HFF-Myc (cell line): Measurements from ENCODE around the gene PPP2R5C.

Experiments used
- DNase-seq: peaks from one replicate; pipeline ENCODE4 v3.0.0-alpha.2; 2011; ENCODE audit warnings: low read depth; ENCODE audit errors: extremely low read depth
- H3K4me3 ChIP-seq: replicated peaks from 2 replicates; pipeline ENCODE4 v1.5.1; 2011; ENCODE audit warnings: low read depth, mild to moderate bottlenecking, control low read depth, low read length
- CTCF ChIP-seq: IDR thresholded peaks from 2 replicates; pipeline ENCODE4 v1.5.1; 2012; ENCODE audit warnings: mild to moderate bottlenecking, low read depth, low read length, control low read depth; ENCODE audit errors: missing control alignments

The PPP2R5C gene

GRCh38 chr14:101825797-101826196, 64.3 kb downstream of the PPP2R5C start:
- H3K4me3 ChIP-seq, result no peak overlapping the region
- TF ChIP-seq CTCF, result no peak
- no peak for DNase-seq

GRCh38 chr14:101826351-101826750, 64.8 kb downstream of the PPP2R5C start:
- no peak for TF ChIP-seq CTCF
- DNase-seq, result no peak
- H3K4me3 ChIP-seq, result no peak overlapping the region

- no peak overlapping the region for H3K4me3 ChIP-seq
- no peak for DNase-seq
- TF ChIP-seq CTCF, result no peak
Observed at GRCh38 chr14:101827286-101827685, 65.8 kb downstream of the PPP2R5C start.

- H3K4me3 ChIP-seq, result no peak overlapping the region
- DNase-seq, result no peak
- no peak for TF ChIP-seq CTCF
Observed at GRCh38 chr14:101828046-101828445, 66.5 kb downstream of the PPP2R5C start.

- no peak for DNase-seq
- TF ChIP-seq CTCF, result no peak
Observed at GRCh38 chr14:101830271-101830670, 68.8 kb downstream of the PPP2R5C start.

GRCh38 chr14:101833045-101833444, 71.5 kb downstream of the PPP2R5C start:
- TF ChIP-seq CTCF, result no peak
- no peak for DNase-seq
- H3K4me3 ChIP-seq, result no peak overlapping the region

More at GRCh38 chr14:101830271-101830670, 68.8 kb downstream of the PPP2R5C start:
- no peak overlapping the region for H3K4me3 ChIP-seq

GRCh38 chr14:101834397-101834796, 72.9 kb downstream of the PPP2R5C start:
- TF ChIP-seq CTCF, result no peak
- H3K4me3 ChIP-seq, result no peak overlapping the region
- DNase-seq, result no peak
